Measurements from ENCODE around the gene TIMM10. TPM values are rescaled to one million over a fixed set of nuclear protein-coding genes. Genes with fewer than 3 reads are reported as not detected.
"Not testable (repeated sequence)": the region's sequence is repeated elsewhere in the genome, so short reads cannot be mapped to it uniquely, and the experiment has no call there.

The TIMM10 gene
- polyA plus RNA-seq, 1 donor from 2014 or later = 63.5 TPM

DNA sequence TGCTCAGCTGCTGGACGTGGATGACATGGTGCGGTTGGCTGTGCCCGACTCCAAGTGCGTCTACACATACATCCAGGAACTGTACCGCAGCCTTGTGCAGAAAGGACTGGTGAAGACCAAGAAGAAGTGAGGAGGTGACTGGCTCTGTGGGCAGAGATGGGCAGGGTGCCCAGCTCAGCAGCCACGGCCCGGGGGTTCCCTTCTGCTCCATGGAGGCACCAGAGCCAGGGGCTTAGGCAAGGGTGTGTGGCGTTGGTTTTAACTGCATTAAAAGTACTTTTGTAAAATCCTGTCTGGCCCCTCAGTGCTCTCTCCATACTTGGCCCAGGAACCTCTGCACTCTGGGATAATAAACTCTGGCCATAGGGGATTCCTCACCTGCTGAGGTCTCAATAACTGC, 19.4 kb upstream of the TIMM10 start:
- Mint-ChIP-seq H3K4me3 (no peak overlapping the region), H3K9me3 (no peaks in the 10 kb centered on the region), H3K27ac (peak overlapping the region in 2 of 3 donors; percentile 28 to 62), H3K27me3 (no peaks in the 10 kb centered on the region), H3K4me1 (peaks cover 7 to 14% (median 13%) of the 10 kb centered on the region in 3 donors), H3K36me3 (peaks cover 4% of the 10 kb centered on the region)

DNA sequence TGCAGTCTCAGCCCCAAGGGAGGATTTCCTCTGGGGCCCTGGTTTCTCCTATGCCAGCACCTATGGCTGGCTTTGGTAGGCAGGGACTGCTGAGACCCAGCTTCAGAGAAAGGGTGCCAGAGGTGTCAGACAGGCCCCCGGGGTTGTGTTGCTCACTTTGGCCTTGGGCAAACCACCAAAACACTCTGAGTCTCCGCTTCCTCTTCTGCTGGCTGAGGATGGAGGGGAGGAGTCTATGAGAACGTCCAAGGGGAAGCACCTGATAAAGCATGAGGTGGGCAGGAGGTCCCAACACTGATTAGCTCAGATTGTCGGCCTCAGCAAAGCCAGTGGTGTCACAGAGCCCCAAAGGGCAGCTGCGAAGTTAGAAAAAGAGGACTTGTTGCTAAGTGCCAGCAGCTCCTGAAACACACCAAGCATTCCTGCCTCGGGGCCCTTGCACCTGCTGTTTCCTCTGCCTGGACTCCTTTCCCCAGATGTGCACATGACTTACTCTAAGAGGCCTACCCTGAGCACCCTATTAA, 17.4 kb upstream of the TIMM10 start:
- Mint-ChIP-seq H3K27ac (peak overlapping the region; percentile 74 to 94 (median 84)), H3K4me1 (peaks cover 7 to 15% (median 14%) of the 10 kb centered on the region in 3 donors), H3K27me3 (no peaks in the 10 kb centered on the region), H3K9me3 (no peaks in the 10 kb centered on the region), H3K36me3 (peaks cover 3% of the 10 kb centered on the region), H3K4me3 (peak overlapping the region in 1 of 4 donors; percentile 39)

DNA sequence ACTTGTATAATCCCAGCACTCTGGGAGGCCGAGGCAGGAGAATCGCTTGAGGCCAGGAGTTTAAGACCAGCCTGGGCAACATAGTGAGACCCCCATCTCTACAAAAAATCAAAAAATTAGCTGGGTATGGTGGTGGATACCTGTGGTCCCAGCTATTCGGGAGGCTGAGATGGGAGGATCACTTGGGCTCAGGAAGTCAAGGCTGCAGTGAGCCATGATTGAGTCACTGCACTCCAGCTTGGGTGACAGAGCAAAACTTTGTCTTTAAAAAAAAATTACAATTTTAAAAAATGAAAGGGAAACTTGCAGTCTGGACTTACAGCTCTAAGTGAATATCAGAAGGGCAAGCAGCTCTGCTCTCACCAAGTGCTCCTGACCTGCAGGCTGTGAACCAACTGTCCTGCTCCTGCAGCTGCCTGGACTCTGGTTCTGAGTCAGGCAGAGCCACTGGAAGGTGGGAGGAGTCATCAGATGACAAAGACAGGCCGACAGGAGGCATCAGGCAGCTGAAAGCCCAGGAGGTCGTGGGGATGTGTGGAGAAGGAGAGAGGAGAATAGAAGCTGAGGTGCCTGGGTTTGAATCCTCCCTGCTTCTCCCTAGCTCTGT, 16.4 kb upstream of the TIMM10 start:
- no peaks in the 10 kb centered on the region for H3K27me3 Mint-ChIP-seq
- peaks cover 2% of the 10 kb centered on the region for H3K36me3 Mint-ChIP-seq
- H3K9me3 Mint-ChIP-seq = no peaks in the 10 kb centered on the region
- H3K4me1 Mint-ChIP-seq = peaks cover 7 to 15% (median 14%) of the 10 kb centered on the region in 3 donors
- no peak overlapping the region for H3K4me3 Mint-ChIP-seq
- peak overlapping the region; percentile 74 to 94 (median 84) for H3K27ac Mint-ChIP-seq

DNA sequence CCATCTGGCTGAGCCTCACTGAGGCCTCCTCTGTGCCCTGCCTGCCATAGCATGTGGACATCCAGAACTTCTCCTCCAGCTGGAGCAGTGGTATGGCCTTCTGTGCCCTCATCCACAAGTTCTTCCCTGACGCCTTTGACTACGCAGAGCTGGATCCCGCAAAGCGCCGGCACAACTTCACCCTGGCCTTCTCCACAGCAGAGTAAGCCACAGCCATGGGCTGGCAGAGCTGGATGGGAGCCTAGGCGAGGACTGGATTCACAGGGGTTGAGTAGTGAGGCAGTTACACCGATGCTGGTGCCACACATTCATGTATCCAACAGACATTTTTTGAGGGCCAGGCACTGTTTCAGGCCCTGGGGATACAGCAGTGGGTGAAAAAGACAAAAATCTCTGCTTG, 15.9 kb upstream of the TIMM10 start:
- H3K27me3 Mint-ChIP-seq = no peaks in the 10 kb centered on the region
- H3K27ac Mint-ChIP-seq = peak overlapping the region; percentile 16 to 71 (median 35)
- peaks cover 2% of the 10 kb centered on the region for H3K36me3 Mint-ChIP-seq
- H3K9me3 Mint-ChIP-seq = no peaks in the 10 kb centered on the region
- H3K4me3 Mint-ChIP-seq = no peak overlapping the region
- peaks cover 7 to 15% (median 14%) of the 10 kb centered on the region in 3 donors for H3K4me1 Mint-ChIP-seq

DNA sequence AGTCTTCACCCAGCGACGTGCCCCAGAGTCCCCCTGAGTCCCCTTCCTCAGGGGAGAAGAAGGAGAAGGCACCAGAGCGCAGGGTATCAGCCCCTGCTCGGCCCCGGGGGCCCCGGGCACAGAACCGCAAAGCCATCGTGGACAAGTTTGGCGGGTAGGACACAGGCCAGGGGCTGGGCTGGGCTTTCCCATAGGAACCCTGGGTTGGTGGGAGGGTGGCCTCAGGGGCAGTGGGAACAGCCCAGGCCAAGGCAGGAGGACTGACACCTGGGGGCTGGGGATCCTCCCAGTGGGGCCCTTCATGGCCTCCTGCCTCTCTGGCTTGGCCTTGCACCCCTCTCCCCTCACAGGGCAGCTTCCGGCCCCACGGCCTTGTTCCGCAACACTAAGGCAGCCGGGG, 15.3 kb upstream of the TIMM10 start:
- H3K27me3 Mint-ChIP-seq = no peaks in the 10 kb centered on the region
- H3K27ac Mint-ChIP-seq = no peak overlapping the region
- H3K9me3 Mint-ChIP-seq = no peaks in the 10 kb centered on the region
- H3K36me3 Mint-ChIP-seq = peaks cover 2% of the 10 kb centered on the region
- peaks cover 7 to 15% (median 14%) of the 10 kb centered on the region in 3 donors for H3K4me1 Mint-ChIP-seq
- H3K4me3 Mint-ChIP-seq = peak overlapping the region in 1 of 4 donors; percentile 70

DNA sequence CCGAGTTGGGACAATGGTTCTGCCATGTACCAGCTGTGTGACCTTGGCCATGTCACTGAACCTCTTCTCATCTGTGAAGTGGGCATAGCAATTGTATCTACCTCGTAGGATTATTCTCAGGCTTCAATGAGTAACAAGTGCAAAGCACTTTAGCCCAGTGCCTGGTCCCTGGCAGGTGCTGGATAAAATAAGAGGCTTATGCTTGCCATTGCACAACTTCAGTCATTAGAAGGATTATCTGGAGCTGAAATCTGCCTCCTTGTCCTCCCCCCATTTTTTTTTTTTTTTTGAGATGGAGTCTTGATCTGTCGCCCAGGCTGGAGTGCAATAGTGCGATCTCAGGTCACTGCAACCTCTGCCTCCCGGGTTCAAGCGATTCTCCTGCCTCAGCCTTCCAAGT, 14.0 kb upstream of the TIMM10 start:
- H3K4me3 Mint-ChIP-seq = no peak overlapping the region
- H3K4me1 Mint-ChIP-seq = peaks cover 7 to 14% (median 12%) of the 10 kb centered on the region in 3 donors
- H3K27ac Mint-ChIP-seq = no peak overlapping the region
- H3K9me3 Mint-ChIP-seq = no peaks in the 10 kb centered on the region
- no peaks in the 10 kb centered on the region for H3K27me3 Mint-ChIP-seq
- no peaks in the 10 kb centered on the region for H3K36me3 Mint-ChIP-seq

DNA sequence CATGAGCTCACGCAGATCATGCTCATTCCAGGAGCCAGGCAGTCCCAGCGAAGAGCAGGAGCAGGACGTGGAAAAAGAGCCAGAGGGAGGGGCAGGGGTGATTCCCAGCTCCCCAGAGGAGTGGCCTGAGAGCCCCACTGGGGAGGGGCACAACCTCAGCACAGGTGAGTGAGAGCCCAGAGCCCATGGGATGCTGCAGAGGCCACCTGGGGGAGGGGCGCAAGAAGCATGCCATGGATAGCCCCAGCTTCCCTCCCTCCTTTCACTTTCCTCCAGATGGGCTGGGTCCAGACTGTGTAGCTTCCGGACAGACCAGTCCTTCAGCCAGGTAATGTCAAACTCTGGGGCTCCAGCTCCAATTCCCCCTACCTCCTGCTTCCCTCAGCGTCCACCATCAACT, 13.0 kb upstream of the TIMM10 start:
- H3K27ac Mint-ChIP-seq = peak overlapping the region in 1 of 3 donors; percentile 39
- H3K4me3 Mint-ChIP-seq = no peak overlapping the region
- H3K36me3 Mint-ChIP-seq = no peaks in the 10 kb centered on the region
- peaks cover 7 to 12% (median 10%) of the 10 kb centered on the region in 3 donors for H3K4me1 Mint-ChIP-seq
- no peaks in the 10 kb centered on the region for H3K9me3 Mint-ChIP-seq
- H3K27me3 Mint-ChIP-seq = no peaks in the 10 kb centered on the region

DNA sequence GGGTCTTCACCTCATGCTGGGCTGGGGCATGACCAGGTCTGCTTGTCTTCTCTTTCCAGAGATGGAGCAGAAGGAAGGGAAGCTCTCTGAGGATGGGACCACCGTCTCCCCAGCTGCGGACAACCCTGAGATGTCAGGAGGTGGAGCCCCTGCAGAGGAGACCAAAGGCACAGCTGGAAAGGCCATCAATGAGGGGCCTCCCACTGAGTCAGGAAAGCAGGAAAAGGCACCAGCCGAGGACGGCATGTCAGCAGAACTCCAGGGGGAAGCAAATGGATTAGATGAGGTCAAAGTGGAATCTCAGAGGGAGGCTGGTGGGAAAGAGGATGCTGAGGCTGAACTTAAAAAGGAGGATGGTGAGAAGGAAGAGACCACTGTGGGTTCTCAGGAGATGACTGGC, 12.0 kb upstream of the TIMM10 start:
- Mint-ChIP-seq H3K36me3 (no peaks in the 10 kb centered on the region), H3K4me3 (no peak overlapping the region), H3K27me3 (no peaks in the 10 kb centered on the region), H3K27ac (no peak overlapping the region), H3K4me1 (peaks cover under 1 to 5% (median 5%) of the 10 kb centered on the region in 3 donors), H3K9me3 (no peaks in the 10 kb centered on the region)

DNA sequence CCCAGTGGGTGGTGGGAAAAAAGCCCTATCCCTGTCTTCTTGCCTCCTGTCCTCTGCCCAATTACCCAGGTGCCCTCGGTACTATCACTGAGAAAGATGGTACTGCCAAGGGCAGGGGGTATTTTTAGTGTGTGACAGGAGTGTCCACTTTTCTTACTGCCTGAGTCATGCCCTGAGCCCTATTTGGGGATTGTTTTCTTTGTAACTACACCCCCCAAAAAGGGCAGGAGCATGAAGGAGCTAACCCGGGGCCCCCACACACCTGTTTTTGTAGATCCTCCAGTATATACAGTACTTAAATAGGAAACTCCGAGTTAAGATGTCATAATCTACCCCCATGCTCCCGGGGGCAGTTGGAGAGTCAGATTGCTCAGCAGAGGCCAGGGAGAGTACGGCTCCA, 10.6 kb upstream of the TIMM10 start:
- Mint-ChIP-seq H3K4me1 (peaks cover 0 to 1% (median 0%) of the 10 kb centered on the region in 3 donors), H3K4me3 (no peak overlapping the region), H3K9me3 (no peaks in the 10 kb centered on the region), H3K27me3 (no peaks in the 10 kb centered on the region), H3K27ac (no peak overlapping the region), H3K36me3 (peaks cover 2% of the 10 kb centered on the region)

DNA sequence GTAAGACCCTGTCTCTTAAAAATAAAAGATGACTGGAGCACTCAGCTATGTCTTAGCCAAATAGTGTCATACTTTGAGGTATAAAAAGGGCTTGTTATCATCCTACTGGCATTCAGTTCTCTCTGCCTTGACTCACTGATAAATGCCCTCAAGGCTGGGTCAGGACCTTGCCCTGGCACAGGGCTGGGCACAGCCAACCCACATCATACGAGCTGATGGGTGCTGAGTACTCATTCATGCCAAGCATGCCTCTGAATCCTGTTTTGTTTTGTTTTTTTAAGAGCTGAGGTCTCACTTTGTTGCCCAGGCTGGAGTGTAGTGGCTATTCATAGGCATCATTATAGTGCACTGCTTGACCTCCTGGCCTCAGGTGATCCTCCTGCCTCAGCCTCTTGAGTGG, 8.8 kb upstream of the TIMM10 start:
- Mint-ChIP-seq H3K27me3 (no peaks in the 10 kb centered on the region), H3K27ac (no peak overlapping the region), H3K4me1 (peaks cover 0 to 1% (median 0%) of the 10 kb centered on the region in 3 donors), H3K9me3 (no peaks in the 10 kb centered on the region), H3K36me3 (peaks cover 3% of the 10 kb centered on the region), H3K4me3 (no peak overlapping the region)

DNA sequence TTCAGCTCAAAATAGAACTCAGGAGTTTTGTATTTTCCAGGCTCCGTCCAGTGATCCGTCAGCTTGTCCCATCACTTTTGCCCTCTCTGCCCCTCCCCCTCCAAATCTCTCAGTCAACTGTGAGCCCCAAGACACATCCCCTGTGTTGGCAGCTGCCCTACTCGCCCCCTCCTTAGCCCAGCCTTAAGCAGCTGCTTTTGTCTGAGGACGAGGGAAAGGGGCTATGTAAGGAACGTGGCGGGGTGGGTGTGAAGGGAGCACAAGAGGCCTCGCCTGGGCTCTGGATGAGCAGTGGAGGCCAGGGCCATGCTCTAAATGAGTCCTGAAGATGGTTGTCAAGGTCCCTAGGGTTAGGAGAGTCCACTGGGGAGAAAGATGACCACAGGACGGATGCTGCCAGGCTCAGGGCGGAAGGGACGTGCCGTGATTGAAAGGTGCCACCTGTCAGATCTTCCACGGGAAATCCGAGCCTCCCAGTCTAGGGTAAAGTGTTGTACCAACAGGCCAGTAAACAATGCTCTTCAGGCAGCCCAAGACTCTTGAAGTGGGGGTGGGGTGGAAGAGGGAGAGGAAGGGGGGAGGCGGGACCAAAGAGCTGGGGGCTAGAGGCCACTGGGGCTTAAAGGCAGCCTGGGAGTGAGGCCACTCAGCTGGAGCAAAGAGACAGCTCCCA, 6.5 kb upstream of the TIMM10 start, which contains the start of gene SMTNL1:
SMTNL1 (plus strand) TSS at position 649 of the 673 bp plus-strand sequence. CDS start 5,048 bp downstream, outside the sequence.
- Mint-ChIP-seq H3K36me3 (peaks cover 3% of the 10 kb centered on the region), H3K4me1 (no peaks in the 10 kb centered on the region), H3K27ac (no peak within 1 kb of the TSS), H3K4me3 (no peak within 1 kb of the TSS), H3K27me3 (no peaks in the 10 kb centered on the region), H3K9me3 (no peaks in the 10 kb centered on the region)

DNA sequence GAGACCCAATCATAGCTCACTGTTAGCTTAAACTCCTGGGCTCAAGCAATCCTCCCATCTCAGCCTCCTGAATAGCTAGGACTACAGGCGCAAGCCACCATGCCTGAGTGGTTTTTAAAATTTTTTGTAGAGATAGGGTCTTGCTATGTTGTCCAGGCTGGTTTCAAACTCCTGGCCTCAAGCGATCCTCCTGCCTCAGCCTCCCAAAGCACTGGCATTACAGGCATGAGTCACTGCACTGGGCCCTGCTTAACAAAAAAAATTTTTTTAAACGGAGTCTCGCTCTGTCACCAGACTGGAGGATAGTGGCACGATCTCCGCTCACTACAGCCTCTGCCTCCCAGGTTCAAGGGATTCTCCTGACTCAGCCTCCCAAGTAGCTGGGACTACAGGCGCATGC, 3.9 kb upstream of the TIMM10 start:
- H3K9me3 Mint-ChIP-seq, H3K36me3 Mint-ChIP-seq, H3K27me3 Mint-ChIP-seq: not testable (repeated sequence)
- H3K4me3 Mint-ChIP-seq = peak overlapping the region in 1 of 4 donors; percentile 25
- peaks cover 8 to 16% (median 10%) of the 10 kb centered on the region in 3 donors for H3K4me1 Mint-ChIP-seq
- H3K27ac Mint-ChIP-seq = peak overlapping the region in 1 of 3 donors; percentile 43

DNA sequence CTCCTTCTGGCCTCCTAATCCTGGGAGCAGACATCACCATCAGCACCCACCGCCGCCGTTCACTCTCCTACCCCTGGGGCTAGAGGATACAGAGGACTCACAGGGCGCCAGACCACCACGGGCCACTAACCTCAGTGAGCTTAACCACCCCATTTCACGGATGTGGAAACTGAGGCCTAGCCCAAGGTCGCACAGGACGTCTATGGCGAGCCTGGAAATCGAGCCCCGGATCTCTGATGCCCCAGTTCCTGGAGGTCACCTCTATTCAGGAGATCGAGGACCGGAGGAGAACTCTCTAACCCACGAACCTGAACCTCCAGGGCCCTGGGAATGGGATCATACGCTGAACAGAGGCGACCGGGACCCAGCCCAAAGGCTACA, 349 bp downstream of the TIMM10 start:
- Mint-ChIP-seq H3K4me3 (peak overlapping the region; percentile 87 to 98 (median 95)), H3K36me3 (peaks cover 1% of the 10 kb centered on the region), H3K4me1 (peaks cover 10 to 18% (median 14%) of the 10 kb centered on the region in 3 donors), H3K27ac (peak overlapping the region; percentile 90 to 96 (median 95)), H3K27me3 (no peaks in the 10 kb centered on the region), H3K9me3 (no peaks in the 10 kb centered on the region)

DNA sequence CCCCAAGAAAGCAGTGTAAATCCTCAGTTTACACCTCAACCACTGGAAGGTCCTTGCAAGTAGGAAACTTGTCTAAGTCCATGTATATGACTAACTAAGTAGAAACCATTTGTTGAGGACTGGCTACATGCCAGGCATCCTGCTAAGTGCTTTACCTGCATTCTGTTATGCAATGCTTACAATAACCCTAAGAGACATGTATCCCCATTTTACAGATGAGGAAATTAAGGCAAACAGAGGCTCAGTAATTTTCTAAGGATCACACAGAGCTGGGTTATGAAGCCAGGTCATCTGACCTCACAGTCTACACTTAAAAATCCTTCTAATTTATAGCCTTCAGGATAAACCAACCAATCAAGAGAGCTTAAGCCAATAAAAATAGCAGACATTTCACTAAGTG, 1.5 kb downstream of the TIMM10 start:
- Mint-ChIP-seq H3K27me3 (no peaks in the 10 kb centered on the region), H3K27ac (no peak overlapping the region), H3K4me3 (peak overlapping the region in 2 of 4 donors; percentile 12 to 93), H3K36me3 (peaks cover 5% of the 10 kb centered on the region), H3K9me3 (no peaks in the 10 kb centered on the region), H3K4me1 (peaks cover 10 to 18% (median 14%) of the 10 kb centered on the region in 3 donors)

DNA sequence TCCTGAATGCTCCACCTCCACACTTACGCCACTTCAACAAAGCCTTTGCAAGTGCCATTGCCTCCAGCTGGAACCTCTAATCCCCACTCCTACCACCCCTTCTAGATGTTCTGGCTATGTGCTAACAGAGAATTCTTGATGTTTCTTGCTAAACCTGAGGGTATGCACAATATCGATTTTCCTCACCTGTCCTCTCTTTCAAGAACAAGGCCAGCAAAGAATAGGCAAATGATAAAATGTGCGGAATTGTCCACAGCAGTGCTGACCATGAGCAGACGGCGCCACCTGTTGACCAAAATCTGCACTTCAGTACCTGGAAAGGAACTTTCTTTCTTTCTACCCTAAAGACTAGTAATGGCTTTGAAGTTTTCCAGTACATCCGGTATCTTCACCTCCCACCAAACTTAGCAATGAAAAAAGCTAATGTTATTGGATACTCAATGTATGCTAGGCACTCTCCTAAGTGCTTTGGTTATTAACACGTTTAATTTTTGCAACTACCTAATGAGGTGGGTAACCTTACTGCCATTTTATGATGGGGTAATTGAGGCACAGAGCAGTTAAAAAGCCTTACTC, 3.4 kb downstream of the TIMM10 start:
- Mint-ChIP-seq H3K27me3 (no peaks in the 10 kb centered on the region), H3K4me3 (peak overlapping the region in 1 of 4 donors; percentile 60), H3K27ac (peak overlapping the region in 1 of 3 donors; percentile 44), H3K36me3 (peaks cover 5% of the 10 kb centered on the region), H3K4me1 (peaks cover 10 to 18% (median 14%) of the 10 kb centered on the region in 3 donors), H3K9me3 (no peaks in the 10 kb centered on the region)
